Lower leg skin (tissue), 4 donors: ENCODE data around the gene PLXNC1. TPM values are rescaled to one million over a fixed set of nuclear protein-coding genes. Genes with fewer than 3 reads are reported as not detected.

Experiments
- DNase-seq, 2 donors: peaks; one replicate each; pipeline ENCODE4 v3.0.0-alpha.2; 2019; ENCODE audit warnings: low spot score in 2 of 2
- H3K4me3 ChIP-seq: fragments of 200-600 bp; sonication (generic); 2 replicates; pipeline ENCODE4 v1.5.1; 2017; ENCODE audit warnings: mild to moderate bottlenecking, low read depth; ENCODE audit not compliant: poor library complexity, severe bottlenecking
- POLR2A ChIP-seq, 2 donors: fragments of 450-650 bp; IDR thresholded peaks; one replicate each; pipeline ENCODE4 v1.6.1; 2016 to 2017; ENCODE audit warnings: antibody characterized with exemption in 2 of 2, mild to moderate bottlenecking in 1 of 2, moderate library complexity in 1 of 2
- WGBS, 2 donors: methylation state at CpG; one replicate each; pipeline ENCODE4 v1.1.5; 2018; 5-methylcytosine and 5-hydroxymethylcytosine counted together
- intact Hi-C: fragments of 100-400 bp; cut with DNase I; formaldehyde crosslinking; loops from one replicate; pipeline ENCODE4 v1.15.0; 2023; ENCODE audit warnings: low total_unique reads
- total RNA-seq, 4 donors: library from RNA; depleted of rRNA; stranded (reverse); fragments of >200 nt; gene quantifications; one replicate each; pipeline ENCODE4 v1.1.0, GENCODE V29; 2016
- TF ChIP-seq, protein P1 (sequence below), 3 donors: fragments of 450-650 bp; IDR thresholded peaks; one replicate each; pipeline ENCODE4 v1.5.1; 2016; ENCODE audit warnings: antibody characterized with exemption in 3 of 3, mild to moderate bottlenecking in 3 of 3, moderate library complexity in 2 of 3

The PLXNC1 gene
- total RNA-seq, 4 donors from 2014 or later = 7.6 to 10.8 (median 8.2) TPM

DNA sequence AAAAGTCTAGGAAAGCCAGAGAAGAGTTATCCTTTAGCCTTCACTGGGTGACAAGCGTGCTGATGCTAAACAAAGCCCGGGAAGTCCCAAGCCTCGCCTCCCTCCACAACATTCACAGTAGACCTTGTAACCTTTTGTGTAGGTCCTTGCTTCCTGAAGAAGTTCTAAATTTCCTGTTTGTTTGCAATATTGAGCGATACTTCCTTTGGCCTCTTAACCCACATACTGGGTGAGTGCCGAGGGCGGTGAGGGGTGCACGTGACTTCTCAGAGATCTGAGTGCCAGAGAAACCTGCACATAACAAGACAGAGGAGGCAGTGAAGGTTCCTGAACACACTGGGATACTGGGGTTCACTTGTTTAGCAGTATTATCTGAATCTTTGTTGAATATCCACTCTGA lies 134.3 kb downstream of the PLXNC1 start:
- TF ChIP-seq, protein P1, sequence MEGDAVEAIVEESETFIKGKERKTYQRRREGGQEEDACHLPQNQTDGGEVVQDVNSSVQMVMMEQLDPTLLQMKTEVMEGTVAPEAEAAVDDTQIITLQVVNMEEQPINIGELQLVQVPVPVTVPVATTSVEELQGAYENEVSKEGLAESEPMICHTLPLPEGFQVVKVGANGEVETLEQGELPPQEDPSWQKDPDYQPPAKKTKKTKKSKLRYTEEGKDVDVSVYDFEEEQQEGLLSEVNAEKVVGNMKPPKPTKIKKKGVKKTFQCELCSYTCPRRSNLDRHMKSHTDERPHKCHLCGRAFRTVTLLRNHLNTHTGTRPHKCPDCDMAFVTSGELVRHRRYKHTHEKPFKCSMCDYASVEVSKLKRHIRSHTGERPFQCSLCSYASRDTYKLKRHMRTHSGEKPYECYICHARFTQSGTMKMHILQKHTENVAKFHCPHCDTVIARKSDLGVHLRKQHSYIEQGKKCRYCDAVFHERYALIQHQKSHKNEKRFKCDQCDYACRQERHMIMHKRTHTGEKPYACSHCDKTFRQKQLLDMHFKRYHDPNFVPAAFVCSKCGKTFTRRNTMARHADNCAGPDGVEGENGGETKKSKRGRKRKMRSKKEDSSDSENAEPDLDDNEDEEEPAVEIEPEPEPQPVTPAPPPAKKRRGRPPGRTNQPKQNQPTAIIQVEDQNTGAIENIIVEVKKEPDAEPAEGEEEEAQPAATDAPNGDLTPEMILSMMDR (IDR thresholded peaks at IDR 0.05) = no peak
- no peak for TF ChIP-seq POLR2A (IDR thresholded peaks at IDR 0.05)
- no peak overlapping the region for H3K4me3 ChIP-seq
- no peak for DNase-seq

DNA sequence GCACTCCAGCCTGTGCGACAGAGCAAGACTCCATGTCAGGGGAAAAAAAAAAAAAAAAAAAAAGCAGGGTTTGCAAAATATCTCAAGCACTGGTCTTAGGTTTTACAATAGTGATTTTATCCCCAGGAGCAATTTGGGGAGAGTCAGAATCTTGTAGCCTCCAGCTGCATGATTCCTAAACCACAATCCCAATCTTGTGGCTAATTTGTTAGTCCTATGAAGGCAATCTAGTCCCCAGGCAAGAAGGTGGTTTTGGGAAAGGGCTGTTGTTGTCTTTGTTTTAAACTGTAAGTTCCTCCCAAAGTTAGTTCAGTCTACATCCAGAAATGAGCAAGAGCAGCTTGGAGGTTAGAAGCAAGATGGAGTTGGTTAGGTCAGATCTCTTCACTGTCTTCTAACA lies 135.7 kb downstream of the PLXNC1 start:
- no peak overlapping the region for H3K4me3 ChIP-seq
- TF ChIP-seq, protein P1 (IDR thresholded peaks at IDR 0.05) = no peak
- no peak for TF ChIP-seq POLR2A (IDR thresholded peaks at IDR 0.05)
- intact Hi-C loops = no loop called here
- no peak for DNase-seq
- whole genome bisulfite sequencing, 2 donors = 90 to 95% methylated on average over 1 of the region's 1 CpG

More for the DNA sequence above, 134.3 kb downstream of the PLXNC1 start:
- WGBS, 2 donors = 53 to 55% methylated on average over 7 of the region's 7 CpGs
- intact Hi-C loops = no loop called here

DNA sequence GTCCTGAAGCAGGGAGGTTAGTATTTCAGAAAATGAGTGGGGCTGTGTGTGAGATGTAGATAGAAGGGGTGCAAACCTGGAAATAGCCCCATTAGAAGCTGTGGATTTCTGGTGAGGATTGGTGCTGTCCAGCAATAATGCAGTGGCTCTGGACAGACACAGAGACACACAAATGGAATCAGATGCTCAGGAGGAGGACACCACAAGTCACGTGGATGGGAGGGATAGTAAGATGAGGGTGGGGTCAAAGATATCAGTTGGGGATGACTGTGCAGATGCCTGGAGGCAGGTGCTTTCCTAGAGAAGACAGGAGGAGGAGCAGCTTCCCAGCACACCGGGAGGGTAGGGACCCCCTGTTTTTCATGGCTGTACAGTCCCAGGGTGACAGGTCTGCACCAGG lies 136.5 kb downstream of the PLXNC1 start:
- DNase-seq = no peak
- H3K4me3 ChIP-seq = no peak overlapping the region
- 32 to 61% methylated on average over 2 of the region's 2 CpGs for WGBS, 2 donors
- no peak for TF ChIP-seq POLR2A (IDR thresholded peaks at IDR 0.05)
- TF ChIP-seq, protein P1 (IDR thresholded peaks at IDR 0.05) = no peak
- intact Hi-C loops = no loop called here

DNA sequence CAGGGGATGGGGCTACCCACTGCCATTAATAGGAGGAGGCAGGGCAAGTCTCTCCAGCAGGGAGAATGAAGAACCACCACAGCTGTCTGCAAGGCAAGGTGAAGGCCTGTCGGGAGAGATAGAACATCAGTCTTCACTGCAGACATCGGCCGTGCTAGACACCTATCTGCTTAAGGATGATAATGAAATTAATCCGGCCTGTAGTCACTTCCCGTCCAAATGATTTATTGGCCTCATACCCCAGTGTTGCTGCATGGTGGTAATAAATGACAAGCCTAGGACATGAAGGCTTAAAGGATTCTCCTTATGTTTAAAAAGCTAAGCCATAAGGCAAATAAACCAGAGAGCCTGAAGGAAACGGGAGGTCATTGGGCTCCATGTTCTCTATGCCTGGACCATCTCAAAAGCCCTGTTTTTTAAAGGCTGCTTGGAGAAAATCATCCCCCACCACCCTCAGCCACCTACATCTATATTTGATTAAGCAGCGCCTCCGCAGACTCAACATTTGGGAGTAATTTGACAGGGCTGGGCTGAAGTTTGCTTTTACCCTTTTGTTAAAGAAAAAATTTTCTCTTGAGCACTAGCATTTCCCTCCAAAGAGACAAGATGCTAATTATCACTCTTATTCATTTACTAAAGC lies 137.7 kb downstream of the PLXNC1 start:
- no peak for TF ChIP-seq POLR2A (IDR thresholded peaks at IDR 0.05)
- TF ChIP-seq, protein P1 (IDR thresholded peaks at IDR 0.05) = no peak
- H3K4me3 ChIP-seq = no peak overlapping the region
- WGBS, 2 donors = 87 to 94% methylated on average over 8 of the region's 8 CpGs
- intact Hi-C loops = no loop called here
- DNase-seq = no peak

DNA sequence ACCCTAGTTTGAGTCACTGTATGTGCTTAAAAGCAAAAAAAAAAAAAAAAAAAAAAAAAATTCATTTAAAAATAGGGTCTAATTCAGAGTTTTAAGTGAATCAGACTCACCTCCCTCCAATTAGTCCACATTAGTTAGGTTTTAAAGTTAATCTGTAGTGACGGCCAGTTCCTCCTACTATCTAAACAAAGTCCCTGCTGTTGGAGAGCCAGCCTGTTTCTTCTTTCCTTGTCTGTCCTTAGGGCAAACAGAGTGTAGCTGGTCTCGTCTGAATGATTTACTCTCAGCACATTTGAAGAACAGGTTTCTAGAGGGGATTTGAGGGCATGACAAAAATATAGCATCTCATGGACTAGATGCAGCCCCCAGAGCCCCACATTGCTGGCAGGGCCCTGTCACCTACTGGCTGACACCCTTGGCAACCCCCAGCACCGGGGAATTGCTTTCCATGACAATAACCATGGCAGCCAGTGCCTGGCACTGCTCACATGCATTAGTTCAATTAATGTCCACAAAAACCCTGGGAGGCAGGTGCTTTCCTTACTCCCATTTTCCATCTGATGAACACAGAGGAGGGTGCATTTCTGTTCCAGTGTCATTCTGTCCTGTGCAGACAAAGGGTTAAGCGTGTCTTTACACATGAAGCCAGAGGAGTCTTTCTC lies 138.3 kb downstream of the PLXNC1 start:
- intact Hi-C loops = no loop called here
- WGBS, 2 donors = 80 to 84% methylated on average over 4 of the region's 4 CpGs
- H3K4me3 ChIP-seq = no peak overlapping the region
- TF ChIP-seq POLR2A (IDR thresholded peaks at IDR 0.05) = no peak
- TF ChIP-seq, protein P1 (IDR thresholded peaks at IDR 0.05) = no peak
- DNase-seq = no peak
